Stimulated activated CD8-positive, alpha-beta memory T cell treated with anti-CD3 and anti-CD28 coated beads, Interleukin-4, amount 100 ng/mL, for 4 hours (primary cell): Measurements from ENCODE around the gene HMSD.
"Not testable (repeated sequence)": the region's sequence is repeated elsewhere in the genome, so short reads cannot be mapped to it uniquely, and the experiment has no call there.

Experiments
- DNase-seq, 2 donors: peaks; one replicate each; pipeline ENCODE4 v3.0.0-alpha.2; 2020; ENCODE audit warnings: low read depth in 2 of 2, low spot score in 1 of 2

HMSD gene

DNA sequence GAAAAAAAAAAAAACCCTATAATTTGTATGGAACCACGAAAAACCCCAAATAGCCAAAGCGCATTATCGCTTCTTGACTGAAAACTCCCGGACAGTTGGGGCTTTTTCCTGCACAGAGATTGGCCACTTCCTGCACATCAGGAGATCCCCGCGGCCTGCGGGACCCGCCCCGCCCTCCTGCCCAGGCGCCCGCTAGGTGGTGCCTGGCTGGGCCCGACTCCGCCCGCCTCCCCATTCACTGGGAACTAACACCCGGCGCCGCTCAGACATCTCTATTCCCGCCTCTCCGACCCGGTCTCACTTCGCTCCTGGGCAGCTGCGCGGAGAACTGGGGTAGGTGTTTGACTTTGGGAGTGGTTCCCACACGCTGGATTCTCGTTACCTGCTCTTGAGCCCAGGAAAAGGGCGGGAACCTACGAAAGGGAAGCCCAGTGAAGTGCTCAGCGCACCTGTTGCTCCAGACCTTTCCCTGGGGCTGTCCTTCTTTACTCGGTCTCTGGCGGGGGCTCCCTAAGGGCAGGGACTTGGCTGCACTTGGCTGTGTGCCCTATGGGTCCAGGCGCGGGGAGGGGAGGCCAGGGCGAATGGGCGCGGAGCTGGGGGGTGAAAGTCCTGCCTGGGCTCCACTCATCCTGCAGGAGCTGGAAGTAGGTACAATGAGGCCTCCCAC lies at the start of gene HMSD:
Gene HMSD (plus strand): TSS at position 234 of the 670 bp plus-strand sequence. CDS start 4,155 bp downstream, outside the sequence.
- peak in 1 of 2 donors; percentile 11 for DNase-seq

DNA sequence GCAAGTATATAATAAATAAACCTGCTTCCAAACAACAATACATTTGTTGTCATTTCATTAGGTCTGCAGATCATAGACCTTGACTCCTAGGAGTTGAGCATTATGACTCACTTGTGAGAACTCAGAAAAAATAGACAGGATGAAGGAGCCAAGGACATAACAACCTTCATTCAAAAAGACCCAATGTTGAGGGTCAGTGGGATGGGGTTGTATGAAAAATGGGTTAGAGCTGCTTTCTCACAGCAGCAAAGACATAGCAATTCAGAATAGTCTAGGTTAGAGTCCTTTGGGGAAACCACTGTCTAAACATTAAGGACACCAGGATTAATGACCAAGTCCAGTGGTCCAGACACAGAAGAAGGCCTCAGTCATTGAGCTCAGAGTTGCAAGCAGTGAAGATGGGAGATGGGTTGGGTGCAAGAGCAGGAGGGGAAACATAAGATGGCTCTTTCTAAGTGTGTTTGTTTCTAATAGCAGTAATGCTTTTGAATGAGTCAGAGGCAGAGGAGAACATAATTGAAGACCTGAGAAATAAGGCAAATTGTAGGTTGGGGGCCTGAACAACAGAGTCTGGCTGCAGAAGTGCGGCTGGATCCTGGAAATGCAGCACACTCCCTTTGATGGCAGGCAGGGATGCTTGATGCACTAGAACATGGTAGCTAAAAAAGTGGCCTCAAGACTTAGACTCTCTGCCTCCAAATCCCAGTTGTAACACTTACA lies 45.1 kb upstream of the HMSD start:
- no peak for DNase-seq

DNA sequence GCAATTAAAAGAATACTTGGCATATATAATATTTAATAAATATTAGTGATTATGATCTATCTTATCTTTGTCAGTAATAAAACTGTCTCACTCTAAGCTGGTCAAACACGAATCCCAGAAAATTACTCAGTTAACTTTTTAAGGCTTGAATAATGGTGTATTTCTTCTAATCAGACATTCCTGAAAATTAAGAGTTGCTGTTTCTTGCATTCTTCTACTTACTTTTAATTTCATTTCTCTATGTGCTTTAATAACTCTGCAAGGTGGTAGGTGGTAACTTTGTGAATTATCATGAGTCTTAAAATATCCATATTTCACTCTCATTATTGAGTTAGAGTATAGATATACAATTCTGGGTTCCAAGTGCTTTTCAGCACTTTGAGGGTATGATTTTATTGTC lies 44.4 kb upstream of the HMSD start:
- no peak for DNase-seq

GRCh38 chr18:63905361-63905760 lies 43.7 kb upstream of the HMSD start:
- no peak for DNase-seq

GRCh38 chr18:63906056-63906455 lies 43.0 kb upstream of the HMSD start:
- DNase-seq: no peak

DNA sequence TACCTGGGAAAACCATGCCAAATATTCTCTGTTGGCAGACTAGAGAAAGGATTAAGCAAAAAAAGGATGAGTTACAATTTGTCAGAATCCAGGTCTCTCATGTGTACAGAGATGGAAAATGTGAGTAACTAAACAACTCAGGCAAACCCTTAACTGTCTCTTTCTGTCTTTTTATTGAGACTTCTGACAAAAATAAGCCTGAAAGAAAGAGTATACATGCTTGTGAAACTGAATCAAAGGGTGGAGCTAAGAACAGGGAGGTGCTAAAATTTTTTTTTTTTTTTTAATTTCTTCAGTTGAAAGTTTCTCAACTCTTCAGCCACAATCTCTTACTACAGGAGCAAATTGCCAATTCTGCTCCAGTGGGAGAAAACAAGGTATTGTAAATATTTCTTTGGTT lies 41.4 kb upstream of the HMSD start, which contains the start of gene SERPINB10:
Gene SERPINB10 (plus strand): TSS at position 295 of the 400 bp plus-strand sequence. CDS start 7,553 bp downstream, outside the sequence.
- no peak for DNase-seq

DNA sequence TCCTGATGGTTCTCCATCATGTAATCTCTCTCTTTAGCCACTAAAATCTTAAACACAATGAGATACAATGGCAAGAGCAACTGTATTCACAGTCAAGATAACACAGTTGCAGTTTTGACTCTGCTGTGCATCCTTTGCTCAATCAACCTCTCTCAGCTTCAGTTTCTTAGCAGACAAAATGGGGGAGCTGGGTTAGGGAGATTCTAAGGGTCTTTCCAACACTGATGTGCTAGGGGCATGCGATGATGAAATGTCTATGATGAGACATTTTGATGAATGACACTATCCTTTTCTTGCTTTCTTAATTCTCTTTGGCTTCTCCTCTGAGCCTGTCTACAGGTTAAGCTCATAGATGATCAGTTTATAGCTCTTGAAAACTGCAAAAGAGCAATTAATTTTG lies 40.2 kb upstream of the HMSD start:
- DNase-seq: no peak

DNA sequence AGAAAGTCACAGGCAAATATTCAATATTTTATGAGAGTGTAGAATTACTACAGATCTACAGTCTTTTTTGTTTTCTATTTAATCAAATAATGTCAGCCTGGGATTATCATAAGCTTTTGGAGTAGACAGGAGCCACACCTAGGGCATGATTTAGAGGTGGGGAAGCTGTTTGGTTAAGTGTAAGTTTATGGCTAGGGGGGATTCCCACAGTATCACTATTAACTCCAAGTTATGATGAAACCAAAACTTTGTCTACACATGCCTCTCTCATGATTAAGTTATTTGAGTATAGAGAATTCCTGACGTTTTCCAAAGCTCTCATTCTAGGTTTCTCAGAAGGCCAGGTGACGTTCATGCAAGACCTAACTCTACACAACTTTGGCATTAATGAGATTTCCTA lies 39.2 kb upstream of the HMSD start:
- no peak for DNase-seq

DNA sequence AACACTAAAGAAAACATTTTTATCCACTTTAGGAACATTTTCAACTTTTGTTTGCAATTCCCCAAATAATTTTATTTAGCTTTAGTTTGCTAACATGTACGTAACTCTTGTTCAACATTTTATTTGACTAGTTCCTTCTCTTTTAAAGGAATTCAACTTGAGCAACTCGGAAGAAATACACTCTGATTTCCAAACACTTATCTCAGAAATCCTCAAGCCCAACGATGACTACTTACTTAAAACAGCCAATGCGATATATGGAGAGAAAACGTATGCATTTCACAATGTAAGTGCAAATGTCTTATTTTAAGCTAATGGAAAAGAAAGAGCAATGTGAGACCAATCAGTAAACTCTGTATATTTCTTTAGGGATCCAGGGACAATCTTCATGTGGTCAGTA lies 31.3 kb upstream of the HMSD start:
- DNase-seq: no peak

DNA sequence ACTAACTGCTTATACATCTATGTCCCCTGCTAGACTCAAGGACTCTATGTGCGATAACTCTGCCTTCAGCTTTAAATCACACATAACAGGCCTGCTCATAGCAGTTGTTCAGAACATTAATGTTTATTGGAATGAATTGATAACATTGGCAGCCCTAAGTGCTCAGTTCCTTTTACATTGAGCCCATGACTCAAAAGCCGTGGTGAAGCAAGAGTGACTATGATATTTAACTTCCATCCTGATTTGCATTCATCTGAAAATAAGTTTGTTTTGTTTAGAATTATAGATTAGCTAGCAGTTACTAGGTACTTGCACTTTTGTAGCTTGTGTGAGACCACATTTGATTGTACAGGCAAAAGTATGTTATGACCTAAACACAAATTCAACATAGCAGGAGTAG lies 27.1 kb upstream of the HMSD start:
- no peak for DNase-seq

- DNase-seq: no peak
Measured at GRCh38 chr18:63924551-63924950, 24.6 kb upstream of the HMSD start.

DNA sequence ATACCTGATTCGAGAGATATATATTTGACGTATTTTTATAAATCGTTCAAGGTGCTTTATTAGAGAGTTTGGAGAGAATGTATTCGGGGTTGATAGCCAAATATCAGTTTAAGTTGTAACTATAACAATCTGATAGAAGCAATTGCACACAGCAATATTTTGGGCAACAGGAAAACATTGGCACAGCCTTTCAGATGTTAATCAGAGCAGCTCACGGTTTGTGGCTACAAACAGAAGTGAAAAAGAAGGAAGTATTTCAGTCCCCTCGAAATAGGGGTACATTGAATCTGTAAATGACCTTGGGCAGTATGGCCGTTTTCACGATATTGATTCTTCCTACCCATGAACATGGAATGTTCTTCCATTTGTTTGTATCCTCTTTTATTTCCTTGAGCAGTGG lies 20.8 kb upstream of the HMSD start:
- no peak for DNase-seq

GRCh38 chr18:63929369-63929768 lies 19.7 kb upstream of the HMSD start:
- not testable (repeated sequence) for DNase-seq

- DNase-seq: no peak
Measured at GRCh38 chr18:63930773-63931354, 18.2 kb upstream of the HMSD start.

DNA sequence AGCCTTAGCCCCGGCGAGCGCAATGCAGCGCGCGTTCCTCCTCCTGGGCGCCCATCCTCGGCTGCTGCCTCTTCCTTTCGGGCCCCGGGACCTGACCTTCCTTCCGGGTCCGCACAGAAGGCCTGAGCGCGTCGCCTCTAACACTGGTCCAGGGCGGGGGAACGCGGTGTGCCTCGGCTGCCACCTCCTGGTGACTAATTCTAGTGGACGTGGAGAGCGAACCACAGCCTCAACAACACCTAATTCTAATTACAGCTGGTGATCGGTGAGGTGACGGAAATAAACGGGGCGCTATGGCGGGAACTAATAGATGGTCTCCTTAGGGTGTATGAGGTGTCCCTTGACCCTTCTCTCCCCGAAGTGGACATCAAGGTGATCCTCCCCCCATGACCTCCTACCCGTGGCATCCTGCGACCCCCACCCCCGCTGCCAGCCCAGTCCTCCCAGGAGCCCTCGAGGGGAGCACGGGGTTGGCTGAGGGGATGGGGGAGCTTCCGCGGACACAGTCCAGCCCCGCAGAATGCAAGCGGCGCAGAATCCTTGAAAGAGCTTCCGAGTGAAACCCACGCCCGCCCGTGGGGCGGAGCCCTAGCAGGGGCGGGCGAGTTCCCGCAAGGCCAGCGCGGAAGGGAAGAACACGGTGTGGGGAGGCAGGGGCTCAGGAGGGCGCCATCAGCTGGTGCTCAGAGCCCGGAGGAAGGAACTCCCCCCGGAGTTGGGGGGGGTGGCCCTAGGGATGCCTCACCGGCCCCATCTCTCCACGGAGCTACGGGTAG lies 12.8 kb upstream of the HMSD start:
- DNase-seq: no peak

DNA sequence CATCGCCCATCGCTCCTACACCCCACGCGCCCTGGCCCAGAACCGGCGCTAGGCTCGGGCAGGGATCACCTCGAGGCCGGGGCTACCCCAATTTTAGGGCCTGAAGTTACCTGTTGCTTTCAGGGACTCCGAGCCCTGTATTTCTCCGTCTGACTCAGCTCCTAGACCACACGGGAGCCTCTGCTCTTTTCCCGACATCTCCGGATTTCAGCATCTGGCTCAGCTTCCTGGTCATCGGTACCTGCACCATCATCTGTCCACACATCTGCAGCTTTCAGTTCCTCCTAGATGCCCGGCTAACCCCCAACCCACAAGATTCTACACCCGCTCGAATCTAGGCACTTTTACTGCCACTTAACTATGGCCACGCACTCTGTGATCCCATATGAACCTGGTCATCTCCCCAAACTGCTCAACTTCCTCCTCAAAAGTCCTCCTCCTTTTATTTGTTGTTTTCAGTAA lies 12.1 kb upstream of the HMSD start:
- DNase-seq: no peak

DNA sequence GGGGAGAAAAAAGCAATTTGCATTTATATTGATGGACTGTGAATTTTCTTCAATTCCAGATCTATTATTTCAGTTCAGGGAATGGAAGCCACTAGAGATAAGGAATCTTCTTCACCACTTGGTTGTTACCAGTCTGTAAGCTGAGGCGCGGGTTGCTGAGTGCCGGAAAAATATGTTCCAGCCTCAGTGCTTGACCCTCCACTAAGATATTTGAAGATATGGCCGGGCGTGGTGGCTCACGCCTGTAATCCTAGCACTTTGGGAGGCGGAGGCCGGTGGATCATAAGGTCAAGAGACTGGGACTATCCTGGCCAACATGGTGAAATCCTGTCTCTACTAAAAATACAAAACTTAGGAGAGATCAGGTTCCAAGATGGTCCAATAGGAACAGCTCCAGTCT lies 9.1 kb upstream of the HMSD start:
- no peak for DNase-seq

DNA sequence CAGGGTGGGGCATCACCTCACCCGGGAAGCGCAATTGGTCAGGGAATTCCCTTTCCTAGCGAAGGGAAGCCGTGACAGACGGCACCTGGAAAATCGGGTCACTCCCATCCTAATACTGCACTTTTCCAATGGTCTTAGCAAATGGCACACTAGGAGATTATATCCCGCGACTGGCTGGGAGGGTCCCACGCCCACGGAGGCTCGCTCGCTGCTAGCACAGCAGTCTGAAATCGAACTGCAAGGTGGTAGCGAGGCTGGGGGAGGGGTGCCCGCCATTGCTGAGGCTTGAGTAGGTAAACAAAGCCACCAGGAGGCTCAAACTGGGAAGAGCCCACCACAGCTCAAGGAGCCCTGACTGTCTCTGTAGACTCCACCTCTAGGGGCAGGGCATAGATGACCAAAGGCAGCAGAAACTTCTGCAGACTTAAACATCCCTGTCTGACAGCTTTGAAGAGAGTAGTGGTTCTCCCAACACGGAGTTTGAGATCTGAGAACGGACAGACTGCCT lies 8.5 kb upstream of the HMSD start:
- DNase-seq: not testable (repeated sequence)

DNA sequence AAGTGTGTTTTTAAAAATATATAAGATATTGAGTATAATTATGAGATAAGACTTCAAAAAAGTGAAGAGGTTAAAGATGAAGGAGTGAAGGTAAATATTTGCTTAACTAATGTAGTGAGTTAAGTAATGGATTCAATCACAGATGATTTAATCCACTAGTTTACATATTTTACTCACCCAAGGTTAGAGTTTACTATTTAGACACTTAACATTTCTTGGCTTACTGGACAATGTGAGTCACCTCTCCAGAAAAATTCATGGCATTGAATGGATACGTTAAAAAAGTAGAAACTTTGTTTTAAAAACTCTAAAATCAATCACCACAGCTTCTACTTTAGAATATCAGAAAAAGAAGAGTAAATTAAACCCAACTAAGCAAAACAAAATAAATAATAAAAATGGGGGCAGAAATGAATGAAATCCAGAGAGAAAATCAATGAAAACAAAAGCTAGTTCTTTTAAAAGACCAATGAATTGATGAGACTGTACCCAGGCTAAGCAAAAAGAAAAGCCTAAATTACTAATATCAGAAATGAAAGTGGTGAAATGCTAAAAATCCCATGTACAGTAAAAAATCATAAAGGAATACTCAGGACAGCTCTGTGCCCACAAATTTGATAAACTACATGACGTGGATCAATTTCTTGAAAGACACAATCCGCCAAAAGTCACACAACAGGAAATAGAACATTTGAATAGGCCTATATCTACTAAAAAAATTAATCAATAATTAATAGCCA lies 1.9 kb upstream of the HMSD start:
- DNase-seq: no peak

- DNase-seq: no peak
Measured at GRCh38 chr18:63951302-63951705, 2.2 kb downstream of the HMSD start.

DNA sequence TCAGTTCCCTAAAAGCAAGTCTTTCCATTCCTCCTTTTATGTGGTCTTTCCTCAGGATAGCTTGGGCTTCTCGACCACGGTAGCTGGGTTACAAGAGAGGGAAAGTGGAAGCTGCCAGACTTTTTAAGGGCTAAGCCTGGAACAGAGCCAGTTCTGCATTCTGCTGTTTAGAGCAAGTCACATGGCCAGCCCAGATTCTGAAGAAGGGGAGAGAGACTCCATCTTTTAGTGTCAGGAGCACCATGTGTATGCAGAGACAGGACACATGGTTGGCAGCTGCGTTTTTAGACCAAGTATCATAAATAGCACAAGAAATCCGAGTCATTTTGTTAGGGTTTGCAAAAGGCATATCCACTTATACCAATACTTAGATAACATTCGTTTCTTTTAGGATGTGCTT lies 4.7 kb downstream of the HMSD start:
- DNase-seq: no peak
